ENCODE measurements around the gene RAB34. TPM values are rescaled to one million over a fixed set of nuclear protein-coding genes. Genes with fewer than 3 reads are reported as not detected.

RAB34 gene
- total and polyA plus RNA-seq, 2 experiments from 2014 or later = 160 to 180 TPM

GRCh38 chr17:28758411-28759121 is 40.9 kb upstream of the RAB34 start:
- H2AFZ ChIP-seq = no peak overlapping the region
- DNase-seq (ENCODE audit: low spot score) = no peak
- no peaks in the 10 kb centered on the region for H3K4me1 ChIP-seq (ENCODE audit: insufficient read depth)
- no peak overlapping the region for H3K4me3 ChIP-seq
- TF ChIP-seq EZH2 (IDR thresholded peaks at IDR 0.05; ENCODE audit: borderline replicate concordance) (no peak), EZH2phosphoT487 (IDR thresholded peaks at IDR 0.05; ENCODE audit: low read depth, severe bottlenecking, unreplicated experiment) (no peak), CTCF (IDR thresholded peaks at IDR 0.05; ENCODE audit: poor library complexity) (no peak)
- H3K4me2 ChIP-seq = no peak overlapping the region
- no peaks in the 10 kb centered on the region for H3K9me3 ChIP-seq (ENCODE audit: low read depth)
- no peaks in the 10 kb centered on the region for H3K27me3 ChIP-seq
- H3K9me2 ChIP-seq (replicated peaks; ENCODE audit: insufficient read depth) = no peaks in the 10 kb centered on the region
- H3K79me2 ChIP-seq = peaks cover 23% of the 10 kb centered on the region
- H3K27ac ChIP-seq = no peak overlapping the region
- H4K20me1 ChIP-seq (ENCODE audit: insufficient read depth, poor library complexity, severe bottlenecking) = peaks cover 4% of the 10 kb centered on the region
- WGBS (ENCODE audit: low lambda C conversion rate, missing lambda C conversion rate) = 99% methylated on average over 32 of the region's 32 CpGs
- no peaks in the 10 kb centered on the region for H3K36me3 ChIP-seq (replicated peaks; ENCODE audit: insufficient read depth, low read depth)

- peaks cover 4% of the 10 kb centered on the region for H4K20me1 ChIP-seq (ENCODE audit: insufficient read depth, poor library complexity, severe bottlenecking)
These were observed 38.6 kb upstream of the RAB34 start for GRCh38 chr17:28756049-28756804.

DNA sequence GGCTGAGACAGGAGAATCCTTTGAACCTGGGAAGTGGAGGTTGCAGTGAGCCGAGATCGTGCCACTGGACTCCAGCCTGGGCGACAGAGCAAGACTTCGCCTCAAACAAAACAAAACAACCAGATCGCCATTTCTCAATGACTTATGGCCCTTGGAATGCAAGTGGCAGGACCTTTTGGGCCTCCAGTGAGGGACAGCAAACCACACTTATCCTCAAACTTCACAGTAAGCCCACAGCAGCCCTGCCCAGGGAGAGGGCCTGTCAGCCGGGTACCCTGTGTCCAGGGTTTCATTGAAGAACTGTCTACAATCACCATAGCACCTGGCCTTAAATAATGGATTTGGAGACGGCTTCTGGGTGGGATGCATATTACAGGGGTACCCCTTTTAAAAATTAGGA is 37.8 kb upstream of the RAB34 start:
- Histone ChIP-seq H3K4me1 (ENCODE audit: insufficient read depth) (no peaks in the 10 kb centered on the region), H2AFZ (no peak overlapping the region), H3K36me3 (replicated peaks; ENCODE audit: insufficient read depth, low read depth) (no peaks in the 10 kb centered on the region), H3K9me3 (ENCODE audit: low read depth) (no peaks in the 10 kb centered on the region), H4K20me1 (ENCODE audit: insufficient read depth, poor library complexity, severe bottlenecking) (peaks cover 10% of the 10 kb centered on the region), H3K27ac (no peak overlapping the region), H3K79me2 (peaks cover 17% of the 10 kb centered on the region), H3K9me2 (replicated peaks; ENCODE audit: insufficient read depth) (no peaks in the 10 kb centered on the region), H3K4me2 (no peak overlapping the region), H3K4me3 (no peak overlapping the region), H3K27me3 (no peaks in the 10 kb centered on the region)
- WGBS (ENCODE audit: low lambda C conversion rate, missing lambda C conversion rate) = 93% methylated on average over 7 of the region's 7 CpGs
- TF ChIP-seq EZH2phosphoT487 (IDR thresholded peaks at IDR 0.05; ENCODE audit: low read depth, severe bottlenecking, unreplicated experiment) (no peak), EZH2 (IDR thresholded peaks at IDR 0.05; ENCODE audit: borderline replicate concordance) (no peak), CTCF (IDR thresholded peaks at IDR 0.05; ENCODE audit: poor library complexity) (no peak)
- DNase-seq (ENCODE audit: low spot score) = no peak

More at GRCh38 chr17:28756049-28756804, 38.6 kb upstream of the RAB34 start:
- no peak for DNase-seq (ENCODE audit: low spot score)
- H3K4me3 ChIP-seq = no peak overlapping the region
- no peaks in the 10 kb centered on the region for H3K9me3 ChIP-seq (ENCODE audit: low read depth)
- TF ChIP-seq EZH2 (IDR thresholded peaks at IDR 0.05; ENCODE audit: borderline replicate concordance) (no peak), EZH2phosphoT487 (IDR thresholded peaks at IDR 0.05; ENCODE audit: low read depth, severe bottlenecking, unreplicated experiment) (no peak), CTCF (IDR thresholded peaks at IDR 0.05; ENCODE audit: poor library complexity) (no peak)
- H3K27ac ChIP-seq = no peak overlapping the region
- H3K4me1 ChIP-seq (ENCODE audit: insufficient read depth) = no peaks in the 10 kb centered on the region
- no peaks in the 10 kb centered on the region for H3K36me3 ChIP-seq (replicated peaks; ENCODE audit: insufficient read depth, low read depth)
- no peak overlapping the region for H3K4me2 ChIP-seq
- H3K27me3 ChIP-seq = no peaks in the 10 kb centered on the region
- no peaks in the 10 kb centered on the region for H3K9me2 ChIP-seq (replicated peaks; ENCODE audit: insufficient read depth)
- WGBS (ENCODE audit: low lambda C conversion rate, missing lambda C conversion rate) = 97% methylated on average over 5 of the region's 5 CpGs
- peaks cover 14% of the 10 kb centered on the region for H3K79me2 ChIP-seq
- H2AFZ ChIP-seq = no peak overlapping the region
